Activated T-cell treated with anti-CD3 and anti-CD28 coated beads, Interleukin-2, amount 50 U/mL, for 1 hour (primary cell): ENCODE data around the gene LAMB1.
"Not testable (repeated sequence)": the region's sequence is repeated elsewhere in the genome, so short reads cannot be mapped to it uniquely, and the experiment has no call there.

Source experiments
- DNase-seq: peaks from one replicate; pipeline ENCODE4 v3.0.0-alpha.2; 2020

The LAMB1 gene

GRCh38 chr7:107968449-107968848 lies 34.5 kb downstream of the LAMB1 start:
- no peak for DNase-seq

GRCh38 chr7:107967420-107967819 lies 35.5 kb downstream of the LAMB1 start:
- DNase-seq: no peak

- no peak for DNase-seq
These were observed 36.2 kb downstream of the LAMB1 start for GRCh38 chr7:107966711-107967110.

- DNase-seq: no peak
These were observed 38.5 kb downstream of the LAMB1 start for GRCh38 chr7:107964510-107964909.

- no peak for DNase-seq
These were observed 40.1 kb downstream of the LAMB1 start for GRCh38 chr7:107962817-107963216.

DNA sequence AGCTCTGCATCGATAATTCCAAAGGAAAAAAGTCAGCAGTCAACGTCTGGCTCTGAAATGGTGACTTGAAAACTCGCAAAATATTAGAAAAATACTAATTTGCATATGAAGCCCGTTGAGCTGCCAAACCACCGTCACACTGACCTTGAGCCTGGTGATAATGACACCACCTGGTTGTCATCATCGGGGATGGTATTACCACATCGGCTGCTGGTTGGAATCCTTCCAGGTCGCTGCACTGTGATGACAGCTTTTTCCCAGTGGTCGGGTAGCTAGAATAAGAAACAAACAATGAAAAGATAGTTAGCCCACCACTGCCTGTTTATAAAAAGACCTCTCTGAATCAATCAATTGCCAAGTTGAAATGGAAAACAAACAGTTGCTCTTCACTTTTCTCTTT lies 41.6 kb downstream of the LAMB1 start:
- DNase-seq: no peak

DNA sequence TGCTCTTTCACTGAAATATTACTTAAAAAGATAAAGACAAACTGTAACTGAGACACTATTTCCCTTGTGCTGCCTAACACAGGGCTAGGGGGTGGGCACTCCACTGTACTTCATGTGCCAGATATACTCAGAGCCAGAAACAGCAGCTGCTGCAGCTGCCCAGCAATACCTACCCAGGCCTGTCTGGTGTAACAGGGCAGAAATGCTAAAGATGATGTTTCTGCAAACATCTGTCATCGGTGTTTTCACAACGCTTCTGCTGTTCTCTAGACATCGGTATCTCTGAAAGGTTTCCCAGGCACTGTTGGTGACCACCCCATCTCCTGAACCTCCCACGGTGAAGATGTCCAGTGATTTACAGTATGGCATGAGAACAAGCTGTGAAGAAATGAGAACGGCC lies 42.7 kb downstream of the LAMB1 start:
- DNase-seq: no peak

DNA sequence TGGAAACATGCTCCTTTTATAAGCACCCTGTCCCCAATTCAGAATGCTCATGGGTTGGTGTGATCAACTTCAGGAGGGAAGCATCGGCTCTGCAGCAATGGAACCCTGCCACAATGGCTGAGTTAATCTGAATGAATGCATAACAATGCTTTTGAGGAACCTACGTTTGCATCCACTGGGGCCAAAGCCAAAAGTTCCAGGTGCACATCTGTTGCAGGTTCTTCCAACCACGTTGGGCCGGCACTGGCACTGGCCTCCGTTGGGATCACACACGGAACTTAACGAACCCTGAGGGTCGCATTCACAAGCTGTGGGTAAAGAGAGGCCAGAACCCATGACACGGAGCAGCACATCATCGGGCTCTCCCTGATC lies 43.4 kb downstream of the LAMB1 start:
- no peak for DNase-seq

DNA sequence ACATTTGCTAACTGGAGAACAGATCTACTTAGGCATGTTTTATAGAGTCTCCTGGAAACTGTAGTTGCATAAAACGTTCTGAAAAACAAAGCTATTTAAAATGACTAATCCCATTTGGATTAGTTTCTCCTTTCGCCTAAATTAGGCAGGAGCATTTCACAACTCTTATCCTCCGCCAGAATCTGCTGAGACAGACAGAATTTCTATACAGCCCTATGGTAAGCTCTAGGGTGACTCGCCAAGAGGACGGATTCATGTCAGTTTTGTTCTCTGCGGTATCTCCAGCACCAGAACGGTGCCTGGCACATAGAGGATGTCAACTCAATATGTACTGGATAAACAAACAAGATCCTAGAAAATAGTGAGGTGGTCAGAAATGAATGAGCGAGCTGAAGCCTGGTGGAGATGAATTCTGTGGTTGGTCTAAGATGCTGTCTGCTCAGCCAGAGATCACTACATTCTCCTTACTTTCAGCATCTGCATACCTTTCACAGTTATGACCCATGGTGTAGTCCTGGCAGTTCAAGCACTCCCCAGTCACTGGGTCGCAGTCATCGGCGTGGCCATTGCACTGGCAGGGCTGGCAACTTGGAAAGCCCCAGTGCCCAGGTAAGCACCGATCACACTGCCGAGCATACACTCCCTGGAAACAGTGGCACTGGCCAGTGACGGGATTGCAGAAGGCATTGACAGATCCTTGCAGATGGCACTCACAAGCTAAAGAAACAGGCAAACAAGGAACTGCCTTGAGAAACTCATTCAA lies 44.0 kb downstream of the LAMB1 start:
- DNase-seq: no peak

DNA sequence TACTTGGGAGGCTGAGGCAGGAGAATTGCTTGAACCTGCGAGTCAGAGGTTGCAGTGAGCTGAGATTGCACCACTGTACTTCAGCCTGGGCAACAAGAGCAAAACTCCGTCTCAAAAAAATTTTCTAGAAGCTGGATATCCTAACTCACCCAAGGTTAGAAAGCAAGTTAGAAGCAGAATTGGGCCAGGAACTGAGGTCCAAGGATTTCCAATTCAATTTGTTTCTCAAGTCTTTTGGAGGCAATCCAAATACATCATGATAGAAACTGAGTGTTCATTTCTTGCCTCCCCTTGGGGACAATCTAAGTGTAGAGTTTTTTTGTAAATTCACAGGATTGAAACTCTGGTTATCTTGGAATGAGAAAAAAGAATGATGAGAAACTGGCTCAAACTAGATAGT lies 45.5 kb downstream of the LAMB1 start:
- no peak for DNase-seq

- DNase-seq: not testable (repeated sequence)
These were observed 46.0 kb downstream of the LAMB1 start for GRCh38 chr7:107956950-107957349.

DNA sequence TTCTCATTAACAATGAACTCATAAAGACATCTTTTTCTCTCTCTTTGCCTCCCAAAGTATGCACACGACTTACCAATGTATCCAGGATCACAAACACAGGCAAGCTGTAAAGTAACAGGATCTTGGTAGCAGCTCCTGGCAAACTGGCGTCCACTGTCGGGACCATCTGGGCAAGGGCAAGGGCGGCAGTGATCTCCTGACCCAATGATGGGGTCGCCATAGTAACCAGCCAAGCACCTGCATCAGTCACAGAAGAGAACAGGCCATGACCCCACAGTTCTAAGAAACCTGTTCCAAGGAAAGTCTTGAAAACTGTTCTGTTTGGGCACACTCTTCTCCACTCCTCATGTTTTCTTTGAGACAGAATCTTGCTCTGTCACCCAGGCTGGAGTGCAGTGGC lies 47.6 kb downstream of the LAMB1 start:
- DNase-seq: no peak

GRCh38 chr7:107953924-107954303 lies 49.0 kb downstream of the LAMB1 start:
- no peak for DNase-seq

DNA sequence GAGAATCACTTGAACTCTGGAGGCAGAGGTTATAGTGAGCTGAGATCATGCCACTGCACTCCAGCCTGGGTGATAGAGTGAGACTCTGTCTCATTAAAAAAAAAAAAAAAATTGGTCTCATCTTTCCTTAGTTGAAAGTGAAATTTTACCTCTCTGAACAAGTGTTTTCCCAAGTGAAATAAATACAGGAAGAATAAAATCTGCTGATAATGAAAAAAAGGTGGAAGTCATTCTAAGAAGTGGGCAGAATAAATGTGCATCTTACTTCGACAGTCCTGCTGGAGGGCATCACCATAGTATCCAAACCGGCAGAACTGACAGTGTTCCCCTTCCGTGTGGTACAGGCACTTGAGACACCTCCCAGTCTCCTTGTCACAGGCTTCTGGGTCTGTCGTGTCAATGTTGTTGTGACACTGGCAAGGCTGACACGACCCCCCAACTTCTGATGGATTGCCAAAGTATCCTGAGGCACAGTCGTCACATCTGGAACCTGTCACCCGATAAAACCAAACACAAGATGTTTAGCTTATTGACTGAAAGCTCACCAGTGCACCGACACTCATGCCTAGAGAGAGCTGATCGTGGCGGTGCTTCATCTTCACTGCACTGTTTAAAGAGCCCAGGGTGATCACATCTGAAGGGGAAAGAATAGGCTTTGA lies 49.6 kb downstream of the LAMB1 start:
- no peak for DNase-seq

DNA sequence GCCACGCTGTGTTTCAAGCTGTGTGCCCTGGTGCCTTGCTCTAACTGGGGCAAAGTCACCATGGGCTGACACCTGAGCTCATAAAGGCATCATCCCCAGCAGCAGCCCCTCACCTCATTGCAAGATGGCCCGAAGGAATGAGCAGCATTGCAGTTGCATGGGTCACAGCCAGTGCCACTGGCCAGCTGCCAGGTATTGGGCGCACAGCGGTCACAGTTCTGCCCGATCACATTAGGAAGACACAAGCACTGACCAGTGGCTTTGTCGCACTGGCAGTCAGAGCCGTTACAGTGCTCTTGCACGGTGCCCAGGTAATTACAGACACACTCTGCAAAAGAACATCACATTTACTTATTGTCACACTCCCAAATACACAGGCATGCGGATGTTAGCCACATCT lies 51.1 kb downstream of the LAMB1 start:
- DNase-seq: no peak

DNA sequence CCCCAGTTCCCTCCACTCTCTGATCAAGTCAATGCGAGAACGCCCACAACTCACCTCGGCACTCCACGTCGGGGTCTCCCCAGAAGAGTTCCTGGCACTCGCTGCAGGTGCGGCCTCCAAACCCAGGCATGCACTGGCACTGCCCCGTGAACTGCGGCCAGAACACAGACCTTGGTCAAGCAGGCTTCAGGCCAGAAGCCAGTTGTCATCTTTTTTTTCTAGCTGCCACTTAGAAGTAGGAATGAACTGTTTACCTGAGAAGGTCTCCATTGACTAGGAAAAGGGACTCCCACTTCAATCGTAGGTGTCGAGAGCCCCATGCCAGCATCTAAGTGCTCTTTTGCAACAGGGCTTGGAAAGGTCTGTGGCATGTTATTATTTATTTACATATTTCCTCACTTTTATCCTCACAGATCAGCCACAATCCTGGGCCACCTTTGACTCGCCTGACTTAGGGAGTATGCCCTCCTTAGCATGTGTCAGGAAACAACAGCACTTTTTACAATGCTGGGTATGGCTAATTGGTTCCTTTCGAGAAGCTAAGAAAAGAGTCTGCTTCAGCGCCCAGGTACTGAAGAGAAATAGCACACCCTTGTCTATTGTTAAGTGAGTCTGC lies 51.7 kb downstream of the LAMB1 start:
- no peak for DNase-seq

DNA sequence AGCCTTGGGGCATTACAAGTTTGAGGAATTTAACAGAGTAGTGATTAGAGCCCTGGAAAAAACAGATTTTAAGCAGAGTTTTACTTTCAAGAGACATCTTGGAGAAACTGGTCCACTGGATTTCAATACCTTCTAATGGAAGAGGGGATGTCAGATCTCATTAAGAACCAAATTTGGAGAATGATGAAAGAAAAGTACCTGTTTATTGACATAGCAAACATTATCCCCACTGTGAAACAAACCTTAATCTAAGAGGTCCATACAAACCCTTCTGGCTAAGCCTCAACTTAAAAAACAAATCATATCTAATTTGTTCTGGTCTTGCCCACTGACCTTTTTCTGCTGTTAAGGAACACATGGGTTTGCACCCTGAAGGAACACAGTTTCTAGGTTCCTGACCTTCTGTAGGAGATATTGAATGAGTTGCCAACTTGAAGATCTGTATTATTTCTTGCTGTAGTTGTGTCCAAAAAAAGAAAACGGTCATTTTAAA lies 53.5 kb downstream of the LAMB1 start:
- DNase-seq: no peak

GRCh38 chr7:107948645-107949442 lies 54.1 kb downstream of the LAMB1 start:
- DNase-seq: no peak

DNA sequence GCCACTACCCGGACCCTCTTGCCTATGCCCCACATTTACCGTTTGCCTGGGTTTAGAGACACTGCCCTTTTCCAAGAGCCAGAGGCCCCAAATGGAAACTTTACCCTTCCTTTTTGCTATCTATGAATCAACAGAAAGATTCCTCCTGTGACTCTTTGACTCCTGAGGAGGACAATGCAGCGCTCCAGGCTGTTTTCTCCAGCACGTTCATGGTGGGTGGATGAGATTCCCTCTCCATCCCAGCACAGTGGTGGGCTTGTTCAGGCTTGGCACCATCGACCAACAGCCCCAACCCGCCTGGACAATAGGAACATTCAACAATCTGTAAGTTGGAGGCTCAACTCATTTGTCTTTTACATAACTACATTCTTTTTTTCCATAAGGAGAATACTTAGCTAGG lies 56.1 kb downstream of the LAMB1 start:
- no peak for DNase-seq

GRCh38 chr7:107946451-107946850 lies 56.5 kb downstream of the LAMB1 start:
- DNase-seq: no peak

GRCh38 chr7:107945332-107945731 lies 57.6 kb downstream of the LAMB1 start:
- no peak for DNase-seq

- DNase-seq: no peak
These were observed 58.4 kb downstream of the LAMB1 start for GRCh38 chr7:107944411-107945169.

- no peak for DNase-seq
These were observed 59.9 kb downstream of the LAMB1 start for GRCh38 chr7:107943018-107943417.
